ENCODE results near the gene ABCF1. TPM values are rescaled to one million over a fixed set of nuclear protein-coding genes. Genes with fewer than 3 reads are reported as not detected.

Gene ABCF1
- total RNA-seq, 1 donor from 2014 or later, result 71.5 TPM

DNA sequence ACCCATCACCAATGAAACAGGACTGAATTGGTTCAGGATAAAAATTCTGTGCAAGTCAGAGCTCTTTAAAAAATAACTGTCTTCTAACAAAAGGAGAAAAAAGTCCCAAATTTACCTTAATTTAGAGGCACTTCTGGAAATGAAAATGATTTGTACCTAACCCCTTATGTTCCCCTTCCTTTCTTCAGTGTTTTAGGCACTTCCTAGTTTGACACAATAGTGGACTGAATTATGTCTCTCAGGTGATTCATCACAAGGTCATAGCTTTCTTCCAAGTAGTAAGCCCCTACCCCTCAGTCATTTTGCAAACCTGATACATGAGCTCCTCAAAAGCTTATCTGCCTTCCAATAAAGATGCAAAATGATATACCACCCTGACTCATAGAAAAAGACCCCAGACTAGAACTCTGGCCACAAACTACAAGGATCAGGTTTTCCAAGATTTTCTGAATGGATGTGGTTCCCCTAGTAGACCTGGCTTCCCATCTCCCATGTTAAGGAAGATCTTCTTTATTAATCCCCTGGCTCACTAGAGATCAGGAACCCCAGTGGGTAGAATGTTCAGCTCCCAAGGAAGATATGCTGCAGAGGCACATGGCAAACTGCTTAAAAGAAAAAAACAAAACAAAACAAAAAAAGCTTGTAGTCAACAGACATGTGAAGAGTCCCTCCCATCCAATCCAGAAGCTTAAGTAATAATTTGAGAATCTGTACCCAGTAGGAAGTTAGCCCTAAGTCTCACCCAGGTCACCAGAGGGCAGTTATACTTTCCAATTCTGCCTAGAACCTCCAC, 42.2 kb downstream of the ABCF1 start:
- peak overlapping the region; percentile 93 for H3K4me3 Mint-ChIP-seq
- TF ChIP-seq, protein P1, sequence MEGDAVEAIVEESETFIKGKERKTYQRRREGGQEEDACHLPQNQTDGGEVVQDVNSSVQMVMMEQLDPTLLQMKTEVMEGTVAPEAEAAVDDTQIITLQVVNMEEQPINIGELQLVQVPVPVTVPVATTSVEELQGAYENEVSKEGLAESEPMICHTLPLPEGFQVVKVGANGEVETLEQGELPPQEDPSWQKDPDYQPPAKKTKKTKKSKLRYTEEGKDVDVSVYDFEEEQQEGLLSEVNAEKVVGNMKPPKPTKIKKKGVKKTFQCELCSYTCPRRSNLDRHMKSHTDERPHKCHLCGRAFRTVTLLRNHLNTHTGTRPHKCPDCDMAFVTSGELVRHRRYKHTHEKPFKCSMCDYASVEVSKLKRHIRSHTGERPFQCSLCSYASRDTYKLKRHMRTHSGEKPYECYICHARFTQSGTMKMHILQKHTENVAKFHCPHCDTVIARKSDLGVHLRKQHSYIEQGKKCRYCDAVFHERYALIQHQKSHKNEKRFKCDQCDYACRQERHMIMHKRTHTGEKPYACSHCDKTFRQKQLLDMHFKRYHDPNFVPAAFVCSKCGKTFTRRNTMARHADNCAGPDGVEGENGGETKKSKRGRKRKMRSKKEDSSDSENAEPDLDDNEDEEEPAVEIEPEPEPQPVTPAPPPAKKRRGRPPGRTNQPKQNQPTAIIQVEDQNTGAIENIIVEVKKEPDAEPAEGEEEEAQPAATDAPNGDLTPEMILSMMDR (IDR thresholded peaks at IDR 0.05; ENCODE audit: unreplicated experiment), result no peak
- peaks cover 61% of the 10 kb centered on the region for H3K4me1 Mint-ChIP-seq
- H3K9me3 Mint-ChIP-seq, result no peaks in the 10 kb centered on the region
- DNase-seq (ENCODE audit: low spot score in 2 of 2, unreplicated experiment in 2 of 2), result no peak
- peak overlapping the region; percentile 100 for H3K27ac Mint-ChIP-seq
- no peaks in the 10 kb centered on the region for H3K27me3 Mint-ChIP-seq (ENCODE audit: low read depth)
- peaks cover 23% of the 10 kb centered on the region for H3K36me3 Mint-ChIP-seq

- Mint-ChIP-seq H3K36me3 (peaks cover 19% of the 10 kb centered on the region), H3K27me3 (ENCODE audit: low read depth) (no peaks in the 10 kb centered on the region), H3K9me3 (no peaks in the 10 kb centered on the region), H3K4me3 (peak overlapping the region; percentile 93), H3K4me1 (peaks cover 65% of the 10 kb centered on the region), H3K27ac (peak overlapping the region; percentile 100)
- no peak for DNase-seq (ENCODE audit: low spot score in 2 of 2, unreplicated experiment in 2 of 2)
- TF ChIP-seq, protein P1 (IDR thresholded peaks at IDR 0.05; ENCODE audit: unreplicated experiment), result no peak
Observed at GRCh38 chr6:30614044-30614842, 43.0 kb downstream of the ABCF1 start.

DNA sequence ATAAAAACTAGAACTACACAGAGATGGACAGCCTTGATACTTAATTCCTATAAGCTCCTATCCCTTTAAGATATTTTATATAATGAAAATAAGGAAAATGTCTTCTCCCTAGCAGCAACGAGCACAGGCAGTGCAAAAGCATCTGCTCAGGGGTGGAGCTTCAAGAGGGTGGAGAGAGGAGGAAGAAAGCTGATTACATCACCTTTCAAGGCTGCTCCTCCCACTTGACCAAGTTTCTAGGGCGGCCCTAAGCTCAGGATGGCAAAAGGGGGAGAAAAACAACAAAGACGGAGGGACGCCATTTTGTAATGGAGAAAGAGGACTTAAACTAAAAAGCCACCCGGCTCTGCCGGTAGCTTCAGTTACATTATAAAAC, 43.6 kb downstream of the ABCF1 start:
- H3K9me3 Mint-ChIP-seq, result no peaks in the 10 kb centered on the region
- peak; percentile 64 to 69 for DNase-seq (ENCODE audit: low spot score in 2 of 2, unreplicated experiment in 2 of 2)
- H3K36me3 Mint-ChIP-seq, result peaks cover 19% of the 10 kb centered on the region
- TF ChIP-seq, protein P1 (IDR thresholded peaks at IDR 0.05; ENCODE audit: unreplicated experiment), result no peak
- H3K4me1 Mint-ChIP-seq, result peaks cover 66% of the 10 kb centered on the region
- H3K27me3 Mint-ChIP-seq (ENCODE audit: low read depth), result no peaks in the 10 kb centered on the region
- peak overlapping the region; percentile 100 for H3K27ac Mint-ChIP-seq
- peak overlapping the region; percentile 93 for H3K4me3 Mint-ChIP-seq

DNA sequence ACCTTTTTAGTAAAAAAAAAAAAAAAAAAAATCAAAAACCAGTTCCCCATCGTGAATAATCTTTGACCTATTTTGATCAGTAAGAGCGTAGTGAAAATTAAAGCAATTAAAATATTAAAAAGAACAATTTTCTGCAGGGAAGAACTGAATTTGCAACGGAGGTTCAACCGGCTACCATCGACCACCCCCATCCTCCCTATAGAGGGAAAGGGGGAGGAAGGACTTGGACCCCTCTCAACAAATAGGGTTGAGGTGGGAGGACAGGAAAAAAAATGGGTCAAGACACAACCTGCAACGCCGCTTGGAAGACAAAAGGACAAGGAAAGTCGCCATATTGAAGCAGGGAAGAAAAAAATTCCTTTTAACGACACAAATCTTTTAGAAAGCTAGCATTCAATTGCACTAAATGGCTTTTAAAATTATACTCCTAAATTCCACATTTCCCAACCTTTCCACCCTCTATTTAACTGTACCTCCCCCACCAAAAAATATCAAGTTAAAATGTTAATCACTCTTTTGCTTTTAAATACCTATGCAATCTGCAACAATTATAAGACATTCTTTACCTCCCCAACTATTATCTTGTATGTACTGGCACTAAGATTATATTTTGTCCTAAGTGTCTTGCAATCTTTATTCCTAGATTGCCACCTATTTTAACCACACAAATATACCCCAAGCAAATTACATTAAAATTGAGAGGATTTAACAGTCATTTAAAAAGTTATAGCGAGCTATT, 44.1 kb downstream of the ABCF1 start:
- H3K4me3 Mint-ChIP-seq, result peak overlapping the region; percentile 93
- peaks cover 64% of the 10 kb centered on the region for H3K4me1 Mint-ChIP-seq
- H3K27me3 Mint-ChIP-seq (ENCODE audit: low read depth), result no peaks in the 10 kb centered on the region
- no peaks in the 10 kb centered on the region for H3K9me3 Mint-ChIP-seq
- TF ChIP-seq, protein P1 (IDR thresholded peaks at IDR 0.05; ENCODE audit: unreplicated experiment), result no peak
- peak in 1 of 2 experiments; percentile 61 for DNase-seq (ENCODE audit: low spot score in 2 of 2, unreplicated experiment in 2 of 2)
- peak overlapping the region; percentile 100 for H3K27ac Mint-ChIP-seq
- H3K36me3 Mint-ChIP-seq, result peaks cover 19% of the 10 kb centered on the region

DNA sequence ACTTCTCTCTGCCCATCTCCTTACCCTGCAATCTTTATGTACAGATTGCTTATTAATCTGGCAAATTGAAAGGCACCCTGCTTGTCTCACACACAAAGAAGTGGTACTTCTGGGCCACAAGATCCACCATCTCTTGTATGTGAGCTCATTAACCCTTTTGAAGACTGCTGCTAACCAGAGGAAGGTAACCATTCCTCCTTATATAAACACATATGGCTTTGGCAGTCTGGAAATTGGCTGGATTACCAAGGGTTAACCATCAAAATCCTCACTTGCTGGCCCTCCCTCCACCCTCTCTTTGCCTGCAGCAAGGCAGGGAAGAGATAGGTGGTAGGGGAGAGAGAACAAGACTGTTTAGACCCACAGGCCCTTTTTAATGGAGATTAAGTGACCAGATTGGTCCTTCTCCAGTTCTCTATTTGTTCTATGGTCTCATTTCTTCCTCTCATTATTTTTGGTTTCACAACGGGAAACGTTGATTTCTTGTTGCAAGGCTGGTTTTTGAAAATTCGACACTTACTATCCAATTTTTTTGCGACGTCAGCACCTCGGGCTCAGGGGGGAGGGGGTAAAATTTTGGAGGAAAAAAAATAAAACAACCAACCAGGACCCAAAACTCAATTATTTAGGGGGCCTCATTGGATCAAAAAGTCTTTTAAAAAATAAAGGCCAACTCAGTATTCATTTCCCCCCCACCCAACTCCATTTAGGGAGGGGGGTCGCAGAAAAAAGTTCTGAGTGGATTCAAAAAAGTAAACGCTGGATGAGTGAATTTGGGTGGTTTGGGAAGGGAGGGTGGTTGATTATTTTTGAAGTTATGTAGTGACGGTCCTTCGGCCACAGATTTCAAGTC, 44.9 kb downstream of the ABCF1 start:
- TF ChIP-seq, protein P1 (IDR thresholded peaks at IDR 0.05; ENCODE audit: unreplicated experiment), result no peak
- Mint-ChIP-seq H3K27me3 (ENCODE audit: low read depth) (no peaks in the 10 kb centered on the region), H3K36me3 (peaks cover 19% of the 10 kb centered on the region), H3K27ac (peak overlapping the region; percentile 100), H3K9me3 (no peaks in the 10 kb centered on the region), H3K4me3 (peak overlapping the region; percentile 93), H3K4me1 (peaks cover 58% of the 10 kb centered on the region)
- no peak for DNase-seq (ENCODE audit: low spot score in 2 of 2, unreplicated experiment in 2 of 2)
